GM19455 (cell line): Measurements from ENCODE around the gene QRFP.
"Not testable (repeated sequence)": the region's sequence is repeated elsewhere in the genome, so short reads cannot be mapped to it uniquely, and the experiment has no call there.

Source experiments
- ATAC-seq: cut with Tn5 transposase; IDR thresholded peaks from one replicate; pipeline ENCODE4 v1.9.1; 2021; ENCODE audit not compliant: unreplicated experiment

QRFP gene

DNA sequence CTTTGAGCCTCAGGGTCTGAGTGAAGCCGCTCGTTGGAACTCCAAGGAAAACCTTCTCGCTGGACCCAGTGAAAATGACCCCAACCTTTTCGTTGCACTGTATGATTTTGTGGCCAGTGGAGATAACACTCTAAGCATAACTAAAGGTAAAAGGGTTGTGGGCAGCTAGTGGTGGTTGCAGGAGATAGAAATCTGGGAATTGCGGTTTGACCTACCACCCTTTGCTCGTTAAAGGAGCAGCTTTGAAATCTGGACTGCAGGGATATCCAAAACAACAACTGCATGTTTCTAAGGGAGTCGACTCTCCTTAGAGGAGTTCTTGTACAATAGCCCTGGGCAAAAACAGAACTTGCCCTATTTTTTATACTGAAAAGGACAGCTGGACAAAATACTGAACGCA is 42.5 kb downstream of the QRFP start:
- no peak for ATAC-seq

DNA sequence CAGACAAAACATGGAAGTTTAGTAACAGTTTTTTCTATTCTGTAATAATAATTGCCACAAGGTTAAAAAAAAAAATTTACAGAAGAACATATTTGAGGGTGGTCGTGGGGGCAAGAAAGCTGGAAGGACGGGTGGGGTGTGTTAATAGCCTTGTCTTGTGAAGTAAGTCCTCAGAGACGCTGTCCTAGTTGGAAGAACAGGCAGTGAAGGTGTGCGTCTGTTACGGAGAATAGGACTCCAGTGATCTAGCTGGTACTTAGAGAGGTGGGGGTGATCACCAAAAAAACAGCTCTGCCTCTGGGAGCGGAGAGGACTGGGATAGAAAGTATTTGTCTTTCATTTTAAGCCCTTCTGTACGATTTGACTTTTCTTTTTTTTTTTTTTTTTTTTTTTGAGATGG is 43.8 kb downstream of the QRFP start:
- ATAC-seq = no peak

DNA sequence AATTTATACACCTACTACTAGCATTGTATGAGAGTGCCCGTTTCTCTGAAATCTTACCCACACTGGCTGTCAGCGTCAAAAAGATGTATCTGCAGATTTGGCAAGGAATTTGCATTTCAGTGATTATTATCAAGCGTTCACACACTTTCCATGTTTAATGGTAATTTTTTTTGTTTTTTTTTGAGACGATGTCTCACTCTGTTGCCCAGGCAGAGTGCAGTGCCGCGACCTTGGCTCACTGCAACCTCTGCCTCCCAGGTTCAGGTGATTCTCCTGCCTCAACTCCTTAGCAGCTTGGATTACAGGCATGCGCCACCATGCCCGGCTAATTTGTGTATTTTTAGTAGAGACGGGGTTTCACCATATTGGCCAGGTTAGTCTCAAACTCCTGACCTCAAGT is 47.3 kb downstream of the QRFP start:
- ATAC-seq = no peak

DNA sequence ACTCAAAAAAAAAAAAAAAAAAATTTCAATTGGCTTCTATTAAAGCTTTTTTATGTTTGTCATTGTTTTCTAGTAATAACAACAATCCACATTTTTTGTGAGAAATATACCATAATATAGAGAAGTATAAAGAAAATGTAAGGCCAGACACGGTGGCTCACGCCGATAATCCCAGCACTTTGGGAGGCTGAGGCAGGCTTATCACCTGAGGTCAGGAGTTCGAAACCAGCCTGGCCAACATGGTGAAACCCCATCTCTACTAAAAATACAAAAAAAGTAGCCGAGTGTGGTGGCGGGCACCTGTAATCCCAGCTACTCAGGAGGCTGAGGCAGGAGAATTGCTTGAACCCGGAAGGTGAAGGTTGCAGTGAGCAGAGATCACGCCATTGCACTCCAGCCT is 48.1 kb downstream of the QRFP start:
- not testable (repeated sequence) for ATAC-seq

GRCh38 chr9:130847306-130848217 is 49.0 kb downstream of the QRFP start:
- no peak for ATAC-seq

DNA sequence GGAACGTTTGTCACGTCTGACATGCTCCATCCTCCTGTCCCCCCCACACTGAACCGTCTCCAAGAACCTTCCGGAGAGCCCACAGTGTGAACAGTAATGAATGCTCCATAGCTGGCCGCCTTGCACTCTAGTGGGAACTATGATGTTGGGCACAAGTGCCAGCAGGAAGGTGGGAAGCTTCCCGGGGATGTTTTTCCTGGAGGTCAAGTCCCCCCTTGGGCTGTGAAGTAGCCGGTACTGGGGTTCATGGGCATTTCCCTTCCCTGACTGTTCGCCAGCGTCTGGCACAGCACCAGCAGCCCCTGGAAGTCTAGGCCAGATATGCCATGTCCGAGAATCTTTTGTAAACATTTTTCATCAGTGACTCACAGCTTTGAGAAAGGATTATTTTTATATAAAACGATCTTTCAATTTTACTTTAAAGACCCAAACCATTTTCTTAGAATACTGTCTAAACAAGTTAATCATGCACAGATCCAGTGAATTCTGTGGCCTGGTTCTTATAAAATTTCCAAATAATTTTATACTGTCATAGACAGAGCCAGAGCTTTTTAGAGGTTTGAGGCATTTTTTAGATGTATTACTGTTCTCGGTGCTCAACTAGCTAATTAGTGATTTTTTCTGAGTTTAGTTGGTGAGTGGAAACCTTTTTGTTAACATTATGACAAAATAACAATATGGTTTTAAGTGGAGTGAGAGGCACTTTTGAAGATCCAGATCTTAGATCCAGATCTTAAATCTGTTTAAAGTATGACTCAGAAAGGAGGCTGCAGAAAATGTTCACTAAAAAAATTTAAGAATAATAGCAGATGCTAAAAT is 49.9 kb downstream of the QRFP start:
- no peak for ATAC-seq

DNA sequence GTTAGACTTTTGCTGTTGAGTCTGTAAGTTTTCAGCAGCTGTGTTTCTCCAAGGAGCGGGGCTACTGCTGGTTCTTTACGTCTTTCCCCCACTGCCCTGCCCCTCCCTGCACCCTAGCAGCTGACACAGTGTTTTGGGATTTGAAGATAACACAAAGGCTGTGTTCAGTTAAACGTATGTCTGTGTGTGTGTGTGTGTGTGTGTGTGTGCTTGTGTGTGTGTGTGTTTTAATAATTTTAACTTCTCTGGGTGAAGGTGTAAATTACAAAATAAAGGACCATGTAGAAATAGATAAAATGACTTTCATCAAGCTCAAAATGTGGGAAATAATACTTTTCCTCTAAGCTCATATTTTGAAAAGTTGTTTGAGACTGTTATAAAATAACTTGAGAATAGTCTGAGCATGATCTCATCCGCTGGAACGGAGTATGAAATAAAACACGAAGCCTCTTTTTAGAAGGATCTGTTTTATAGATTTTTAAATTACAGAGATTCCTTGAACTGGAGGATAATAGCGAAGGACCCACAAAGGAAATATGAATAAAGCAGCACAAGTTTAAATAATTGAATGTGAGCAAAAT is 50.6 kb downstream of the QRFP start:
- no peak for ATAC-seq

- no peak for ATAC-seq
Observed at GRCh38 chr9:130845254-130845653, 51.4 kb downstream of the QRFP start.

DNA sequence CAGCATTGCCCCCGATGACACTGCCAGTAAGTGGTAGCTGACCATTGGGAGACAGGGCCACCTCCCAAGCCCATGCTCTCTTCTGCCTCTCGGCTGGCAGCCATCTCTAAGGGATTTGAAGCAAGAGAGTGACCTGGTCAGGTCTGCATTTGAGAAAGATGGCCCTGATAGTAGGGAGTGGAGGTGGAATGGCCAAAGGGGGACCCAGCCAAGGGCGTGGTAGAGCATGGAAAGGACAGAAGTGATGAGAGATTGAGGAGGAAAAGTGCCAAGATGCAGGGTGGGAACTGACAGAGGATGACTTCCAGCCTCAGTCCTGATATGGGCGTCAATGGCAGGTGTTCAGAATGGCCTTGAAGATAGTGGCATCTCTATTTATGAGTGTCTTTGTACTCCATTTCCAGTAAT is 52.6 kb downstream of the QRFP start:
- ATAC-seq = no peak

- no peak for ATAC-seq
Observed at GRCh38 chr9:130843049-130843908, 53.3 kb downstream of the QRFP start.
